H1 (cell line): Measurements from ENCODE around the gene HEXIM1.

Experiments used
- EZH2 ChIP-seq: fragments of 200-600 bp; sonication (generic); IDR thresholded peaks from 2 replicates; pipeline ENCODE4 v1.7.1; 2012; ENCODE audit warnings: low read depth, mild to moderate bottlenecking, moderate library complexity, low read length, inconsistent platforms; ENCODE audit not compliant: severe bottlenecking
- JUN ChIP-seq: IDR thresholded peaks from 2 replicates; pipeline ENCODE4 v1.6.1; 2011; ENCODE audit warnings: low read depth, mild to moderate bottlenecking, improper control_type of control experiment, low read length

DNA sequence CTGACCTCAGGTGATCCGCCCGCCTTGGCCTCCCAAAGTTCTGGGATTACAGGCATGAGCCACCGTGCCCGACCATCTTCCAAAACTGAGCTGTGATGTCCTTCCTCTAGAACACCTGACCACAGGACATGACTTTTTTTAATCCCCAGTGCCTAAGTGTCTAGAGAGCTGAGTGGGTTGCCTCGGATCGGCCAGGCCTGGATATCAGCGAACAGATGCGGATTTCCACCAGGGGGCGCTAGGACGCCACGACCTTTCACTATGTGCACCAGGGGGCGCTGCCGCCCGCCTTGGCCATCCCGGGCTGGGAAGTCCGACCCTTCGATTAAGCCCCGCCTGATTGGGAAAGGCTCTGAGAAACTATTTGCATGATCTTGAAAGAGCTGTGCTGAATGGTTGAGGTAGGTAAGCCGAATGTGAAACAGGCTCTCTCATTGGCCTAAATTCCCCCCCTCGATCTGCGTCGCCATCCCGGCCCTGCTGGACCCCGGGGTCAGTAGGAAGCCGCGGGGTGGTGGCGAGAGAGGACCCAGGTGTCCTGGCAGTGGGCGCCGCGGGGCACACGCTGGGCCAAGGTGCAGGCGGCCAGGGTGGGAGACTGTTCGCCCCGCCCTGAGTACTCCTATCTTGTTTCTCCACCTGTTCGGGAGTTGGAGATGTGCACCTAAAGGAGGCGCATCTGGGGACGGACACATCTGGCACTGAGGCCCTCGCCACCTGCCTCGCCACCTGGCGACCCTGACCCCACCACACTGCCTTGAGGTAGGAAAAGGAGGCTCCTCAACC is 12.9 kb upstream of the HEXIM1 start, which contains the start of gene ACBD4:
- TF ChIP-seq JUN: no peak
- TF ChIP-seq EZH2: no peak
